ENCODE results near the gene GMDS. TPM values are rescaled to one million over a fixed set of nuclear protein-coding genes. Genes with fewer than 3 reads are reported as not detected.

Gene GMDS
- total and polyA plus RNA-seq, 2 donors = 19.9 to 28.4 TPM

DNA sequence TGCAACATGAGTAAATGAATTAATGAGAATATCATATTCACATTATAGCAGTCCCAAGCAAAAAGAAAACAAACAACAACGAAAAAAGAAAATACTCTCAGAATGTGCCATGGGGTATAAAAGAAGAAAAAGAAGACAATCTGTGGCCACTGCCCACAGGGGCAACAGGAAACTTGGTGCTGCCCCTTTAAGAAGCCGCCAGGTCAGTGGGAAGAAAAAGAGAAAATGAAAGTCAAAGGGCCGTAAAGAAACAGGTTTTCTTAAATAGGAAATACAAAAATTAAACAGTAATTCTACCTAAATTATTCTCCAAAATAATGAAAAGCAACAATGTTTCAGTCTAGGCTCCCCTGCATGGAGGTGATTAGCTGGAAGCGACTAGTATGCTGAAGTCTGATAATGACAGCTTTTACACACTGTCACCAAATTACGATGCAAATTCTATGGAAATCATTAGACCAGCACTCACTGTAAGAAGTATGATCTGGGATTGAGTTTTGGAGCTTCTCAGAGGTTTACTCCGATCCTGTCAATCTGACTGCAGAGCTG is 23.6 kb downstream of the GMDS start:
- H3K4me3 ChIP-seq (ENCODE audit: low read length in 2 of 2) = peak overlapping the region; percentile 27 to 33
- H3K36me3 ChIP-seq (ENCODE audit: control insufficient read depth in 2 of 2, insufficient read depth in 2 of 2, low read length in 1 of 2) = no peaks in the 10 kb centered on the region
- H3K27me3 ChIP-seq (ENCODE audit: control insufficient read depth in 2 of 2, insufficient read depth in 1 of 2, low read length in 1 of 2) = no peaks in the 10 kb centered on the region
- no peak for DNase-seq (ENCODE audit: low read depth in 6 of 9, low spot score in 9 of 9)
- H3K4me1 ChIP-seq (ENCODE audit: control insufficient read depth in 2 of 2, insufficient read depth in 2 of 2, low read length in 2 of 2) = peaks cover 3 to 11% of the 10 kb centered on the region in 2 donors
- H3K27ac ChIP-seq (ENCODE audit: low read depth in 1 of 2, low read length in 1 of 2) = peak overlapping the region in 1 of 2 donors; percentile 64
- no peaks in the 10 kb centered on the region for H3K9me3 ChIP-seq (ENCODE audit: control insufficient read depth in 2 of 2, insufficient read depth in 1 of 2, low read length in 1 of 2)
- WGBS = 18% methylated on average over 6 of the region's 6 CpGs

DNA sequence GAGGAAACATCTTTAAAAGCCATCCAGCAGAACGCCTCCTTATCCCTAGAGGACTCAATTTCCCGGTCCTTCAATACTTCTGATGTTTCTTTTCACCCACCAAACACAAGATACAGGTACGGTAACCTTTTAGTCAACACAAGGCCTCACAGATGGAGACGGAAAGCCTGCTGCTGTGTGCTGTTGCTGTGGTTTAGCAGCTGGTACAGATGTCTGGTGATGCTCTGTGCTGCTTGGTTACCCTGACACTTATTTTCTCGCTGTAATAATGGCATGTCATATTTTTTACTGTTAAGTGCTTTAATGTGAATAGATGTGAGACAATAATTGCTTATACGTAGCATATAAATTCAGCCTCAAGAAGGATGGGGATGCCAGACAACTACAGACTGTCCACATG is 25.3 kb downstream of the GMDS start:
- no peaks in the 10 kb centered on the region for H3K36me3 ChIP-seq (ENCODE audit: control insufficient read depth in 2 of 2, insufficient read depth in 2 of 2, low read length in 1 of 2)
- WGBS = 69% methylated on average over 6 of the region's 6 CpGs
- peaks cover 3 to 11% of the 10 kb centered on the region in 2 donors for H3K4me1 ChIP-seq (ENCODE audit: control insufficient read depth in 2 of 2, insufficient read depth in 2 of 2, low read length in 2 of 2)
- no peak overlapping the region for H3K27ac ChIP-seq (ENCODE audit: low read depth in 1 of 2, low read length in 1 of 2)
- peak in 3 of 9 donors; percentile 15 to 51 (median 19) for DNase-seq (ENCODE audit: low read depth in 6 of 9, low spot score in 9 of 9)
- no peak overlapping the region for H3K4me3 ChIP-seq (ENCODE audit: low read length in 2 of 2)
- no peaks in the 10 kb centered on the region for H3K27me3 ChIP-seq (ENCODE audit: control insufficient read depth in 2 of 2, insufficient read depth in 1 of 2, low read length in 1 of 2)
- H3K9me3 ChIP-seq (ENCODE audit: control insufficient read depth in 2 of 2, insufficient read depth in 1 of 2, low read length in 1 of 2) = no peaks in the 10 kb centered on the region

DNA sequence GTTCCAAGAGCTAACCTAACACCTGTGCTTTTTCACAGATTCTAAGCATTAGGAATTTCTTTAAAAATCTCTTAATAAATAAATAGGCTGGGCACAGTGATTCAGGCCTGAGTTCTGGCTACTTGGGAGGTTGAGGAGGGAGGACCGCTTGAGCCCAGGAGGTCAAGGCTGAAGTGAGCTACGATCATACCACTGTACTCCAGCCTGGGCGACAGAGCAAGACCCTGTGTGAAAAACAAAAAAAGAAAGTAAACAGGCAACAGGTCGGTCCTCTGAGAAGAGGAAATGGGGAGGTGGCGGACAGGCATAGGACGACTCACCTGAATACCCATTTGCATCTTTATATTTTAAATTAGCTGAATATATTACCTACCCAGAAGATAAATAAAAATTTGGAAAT is 26.5 kb downstream of the GMDS start:
- H3K27ac ChIP-seq (ENCODE audit: low read depth in 1 of 2, low read length in 1 of 2) = no peak overlapping the region
- WGBS = 95% methylated on average over 6 of the region's 6 CpGs

DNA sequence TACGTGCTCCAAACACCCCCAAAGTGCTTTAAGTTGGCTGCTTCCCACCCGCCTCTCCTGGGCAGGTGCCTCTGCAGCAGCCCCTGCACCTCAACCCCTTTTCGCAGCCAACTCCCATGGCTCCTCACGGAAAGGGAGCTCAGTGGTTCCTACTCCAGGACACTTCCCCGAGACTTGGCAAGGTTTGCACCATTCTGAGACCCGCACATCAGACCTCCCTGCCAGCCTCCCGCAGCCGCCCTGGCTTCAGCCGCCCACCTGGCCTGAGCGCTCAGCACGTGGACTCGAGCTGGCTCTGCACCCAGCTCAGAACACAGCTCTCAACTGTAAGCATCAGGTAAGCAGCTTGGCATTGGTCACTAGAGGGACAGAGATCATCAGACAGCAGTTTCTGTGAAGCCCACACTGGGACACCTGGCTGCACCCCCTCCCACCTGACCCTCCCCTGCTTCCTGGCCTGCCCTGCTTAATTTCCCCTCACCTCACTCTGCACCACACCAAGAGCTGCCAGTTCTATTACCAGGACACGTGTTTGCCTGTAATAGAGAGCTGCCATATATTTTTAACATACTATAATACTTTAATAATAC is 28.5 kb downstream of the GMDS start:
- Histone ChIP-seq H3K9me3 (ENCODE audit: control insufficient read depth in 2 of 2, insufficient read depth in 1 of 2, low read length in 1 of 2) (no peaks in the 10 kb centered on the region), H3K4me3 (ENCODE audit: low read length in 2 of 2) (no peak overlapping the region), H3K36me3 (ENCODE audit: control insufficient read depth in 2 of 2, insufficient read depth in 2 of 2, low read length in 1 of 2) (no peaks in the 10 kb centered on the region), H3K27me3 (ENCODE audit: control insufficient read depth in 2 of 2, insufficient read depth in 1 of 2, low read length in 1 of 2) (no peaks in the 10 kb centered on the region), H3K27ac (ENCODE audit: low read depth in 1 of 2, low read length in 1 of 2) (no peak overlapping the region), H3K4me1 (ENCODE audit: control insufficient read depth in 2 of 2, insufficient read depth in 2 of 2, low read length in 2 of 2) (peaks cover 0 to 7% of the 10 kb centered on the region in 2 donors)
- WGBS = 95% methylated on average over 13 of the region's 13 CpGs
- DNase-seq (ENCODE audit: low read depth in 6 of 9, low spot score in 9 of 9) = no peak

More for the DNA sequence above, 26.5 kb downstream of the GMDS start:
- no peaks in the 10 kb centered on the region for H3K36me3 ChIP-seq (ENCODE audit: control insufficient read depth in 2 of 2, insufficient read depth in 2 of 2, low read length in 1 of 2)
- peaks cover 3 to 11% of the 10 kb centered on the region in 2 donors for H3K4me1 ChIP-seq (ENCODE audit: control insufficient read depth in 2 of 2, insufficient read depth in 2 of 2, low read length in 2 of 2)
- DNase-seq (ENCODE audit: low read depth in 6 of 9, low spot score in 9 of 9) = no peak
- H3K4me3 ChIP-seq (ENCODE audit: low read length in 2 of 2) = no peak overlapping the region
- no peaks in the 10 kb centered on the region for H3K27me3 ChIP-seq (ENCODE audit: control insufficient read depth in 2 of 2, insufficient read depth in 1 of 2, low read length in 1 of 2)
- H3K9me3 ChIP-seq (ENCODE audit: control insufficient read depth in 2 of 2, insufficient read depth in 1 of 2, low read length in 1 of 2) = no peaks in the 10 kb centered on the region

DNA sequence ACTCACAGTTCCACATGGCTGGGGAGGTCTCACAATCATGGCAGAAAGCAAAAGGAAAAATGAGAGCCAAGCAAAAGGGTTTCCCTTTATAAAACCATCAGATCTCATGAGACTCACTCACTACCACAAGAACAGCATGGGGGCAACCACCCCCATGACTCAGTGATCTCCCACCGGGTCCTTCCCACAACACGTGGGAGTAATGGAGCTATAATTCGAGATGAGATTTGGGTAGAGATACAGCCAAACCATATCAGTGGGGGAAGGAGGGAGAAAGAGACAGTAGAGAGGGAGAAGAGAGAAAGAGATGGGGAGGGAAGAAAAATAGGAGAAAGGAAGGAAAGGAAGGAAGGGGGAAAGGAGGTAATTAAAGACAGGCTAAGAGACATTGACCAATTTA is 30.1 kb downstream of the GMDS start:
- 93% methylated on average over 3 of the region's 3 CpGs for WGBS
- H3K27ac ChIP-seq (ENCODE audit: low read depth in 1 of 2, low read length in 1 of 2) = no peak overlapping the region

DNA sequence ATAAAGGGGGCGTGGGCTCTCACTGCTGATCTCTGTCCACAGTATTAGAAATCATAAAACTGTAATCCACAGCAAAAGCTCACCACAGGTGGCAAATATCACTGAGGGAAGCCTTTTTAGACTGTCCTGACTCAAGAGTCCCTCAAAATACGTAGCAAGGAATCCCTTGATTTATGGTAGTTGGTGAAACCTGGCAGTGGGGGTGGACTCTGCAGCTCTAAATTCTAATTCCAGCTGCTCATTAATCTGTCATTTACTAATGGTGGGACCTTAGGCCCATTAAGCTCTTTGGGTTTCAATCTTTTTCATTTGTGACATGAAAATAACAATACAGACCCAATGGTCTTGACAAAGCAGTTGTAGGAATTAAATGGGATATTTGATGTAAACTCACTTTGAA is 32.3 kb downstream of the GMDS start:
- DNase-seq (ENCODE audit: low read depth in 6 of 9, low spot score in 9 of 9) = no peak

More for the DNA sequence above, 30.1 kb downstream of the GMDS start:
- no peak overlapping the region for H3K4me3 ChIP-seq (ENCODE audit: low read length in 2 of 2)
- H3K27me3 ChIP-seq (ENCODE audit: control insufficient read depth in 2 of 2, insufficient read depth in 1 of 2, low read length in 1 of 2) = no peaks in the 10 kb centered on the region
- no peak for DNase-seq (ENCODE audit: low read depth in 6 of 9, low spot score in 9 of 9)
- H3K9me3 ChIP-seq (ENCODE audit: control insufficient read depth in 2 of 2, insufficient read depth in 1 of 2, low read length in 1 of 2) = no peaks in the 10 kb centered on the region
- no peaks in the 10 kb centered on the region for H3K36me3 ChIP-seq (ENCODE audit: control insufficient read depth in 2 of 2, insufficient read depth in 2 of 2, low read length in 1 of 2)
- H3K4me1 ChIP-seq (ENCODE audit: control insufficient read depth in 2 of 2, insufficient read depth in 2 of 2, low read length in 2 of 2) = peaks cover 0 to 5% of the 10 kb centered on the region in 2 donors

DNA sequence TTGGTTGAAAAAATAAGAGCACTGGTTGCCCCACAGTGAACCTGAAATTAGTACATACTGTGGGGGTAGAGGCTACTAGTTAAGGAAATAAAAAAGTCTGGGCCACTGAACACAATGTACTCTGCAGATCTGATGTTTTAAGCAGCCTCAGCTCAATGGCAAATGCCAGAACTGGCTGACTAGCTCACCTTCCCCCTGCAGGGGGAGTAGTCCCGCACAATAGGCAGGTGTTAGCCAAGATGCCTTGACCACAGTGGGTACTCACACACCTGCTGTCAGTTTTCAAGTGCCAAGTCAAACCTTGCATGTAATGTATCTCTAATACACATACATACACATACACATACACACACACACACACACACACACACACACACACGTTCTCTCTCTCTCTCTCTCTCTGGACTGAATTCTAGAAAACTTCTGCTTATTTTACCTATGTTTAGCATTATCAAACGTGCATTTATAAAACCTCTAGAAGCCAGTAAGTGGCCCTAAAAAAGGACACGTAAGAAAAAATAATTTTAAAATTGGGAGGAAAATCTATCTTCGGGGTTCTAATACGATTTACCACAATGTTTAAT is 36.1 kb downstream of the GMDS start:
- WGBS = 75% methylated on average over 6 of the region's 6 CpGs

More for the DNA sequence above, 32.3 kb downstream of the GMDS start:
- Histone ChIP-seq H3K9me3 (ENCODE audit: control insufficient read depth in 2 of 2, insufficient read depth in 1 of 2, low read length in 1 of 2) (no peaks in the 10 kb centered on the region), H3K4me1 (ENCODE audit: control insufficient read depth in 2 of 2, insufficient read depth in 2 of 2, low read length in 2 of 2) (no peaks in the 10 kb centered on the region), H3K27ac (ENCODE audit: low read depth in 1 of 2, low read length in 1 of 2) (no peak overlapping the region), H3K27me3 (ENCODE audit: control insufficient read depth in 2 of 2, insufficient read depth in 1 of 2, low read length in 1 of 2) (no peaks in the 10 kb centered on the region), H3K36me3 (ENCODE audit: control insufficient read depth in 2 of 2, insufficient read depth in 2 of 2, low read length in 1 of 2) (no peaks in the 10 kb centered on the region), H3K4me3 (ENCODE audit: low read length in 2 of 2) (no peak overlapping the region)
- 94% methylated on average over 2 of the region's 2 CpGs for WGBS

DNA sequence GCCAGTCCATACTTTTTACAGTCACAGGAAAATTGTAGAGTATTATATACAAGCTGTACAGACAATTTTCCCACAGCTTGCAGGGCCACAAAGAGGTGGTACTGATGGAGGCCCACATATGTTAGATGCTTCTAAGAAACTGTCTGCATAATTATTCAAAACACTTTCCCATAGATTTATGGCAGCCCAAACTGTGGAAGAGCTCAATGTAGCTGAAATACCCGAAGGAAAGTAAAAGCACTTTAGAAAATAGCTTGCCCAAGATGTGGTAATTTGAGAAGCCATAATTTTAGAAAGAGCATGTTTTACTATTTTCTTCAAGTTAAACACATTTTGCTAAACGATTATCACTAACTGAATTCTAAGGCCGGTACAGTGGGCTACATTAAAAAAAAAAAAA is 36.9 kb downstream of the GMDS start:
- Histone ChIP-seq H3K4me1 (ENCODE audit: control insufficient read depth in 2 of 2, insufficient read depth in 2 of 2, low read length in 2 of 2) (no peaks in the 10 kb centered on the region), H3K9me3 (ENCODE audit: control insufficient read depth in 2 of 2, insufficient read depth in 1 of 2, low read length in 1 of 2) (no peaks in the 10 kb centered on the region), H3K27me3 (ENCODE audit: control insufficient read depth in 2 of 2, insufficient read depth in 1 of 2, low read length in 1 of 2) (no peaks in the 10 kb centered on the region), H3K36me3 (ENCODE audit: control insufficient read depth in 2 of 2, insufficient read depth in 2 of 2, low read length in 1 of 2) (no peaks in the 10 kb centered on the region), H3K4me3 (ENCODE audit: low read length in 2 of 2) (no peak overlapping the region), H3K27ac (ENCODE audit: low read depth in 1 of 2, low read length in 1 of 2) (no peak overlapping the region)
- WGBS = 97% methylated on average over 3 of the region's 3 CpGs
- no peak for DNase-seq (ENCODE audit: low read depth in 6 of 9, low spot score in 9 of 9)

More for the DNA sequence above, 36.1 kb downstream of the GMDS start:
- H3K27me3 ChIP-seq (ENCODE audit: control insufficient read depth in 2 of 2, insufficient read depth in 1 of 2, low read length in 1 of 2) = no peaks in the 10 kb centered on the region
- no peaks in the 10 kb centered on the region for H3K9me3 ChIP-seq (ENCODE audit: control insufficient read depth in 2 of 2, insufficient read depth in 1 of 2, low read length in 1 of 2)
- no peaks in the 10 kb centered on the region for H3K4me1 ChIP-seq (ENCODE audit: control insufficient read depth in 2 of 2, insufficient read depth in 2 of 2, low read length in 2 of 2)
- no peaks in the 10 kb centered on the region for H3K36me3 ChIP-seq (ENCODE audit: control insufficient read depth in 2 of 2, insufficient read depth in 2 of 2, low read length in 1 of 2)
- peak in 8 of 9 donors; percentile 11 to 70 (median 32) for DNase-seq (ENCODE audit: low read depth in 6 of 9, low spot score in 9 of 9)
- H3K4me3 ChIP-seq (ENCODE audit: low read length in 2 of 2) = no peak overlapping the region
- H3K27ac ChIP-seq (ENCODE audit: low read depth in 1 of 2, low read length in 1 of 2) = no peak overlapping the region

DNA sequence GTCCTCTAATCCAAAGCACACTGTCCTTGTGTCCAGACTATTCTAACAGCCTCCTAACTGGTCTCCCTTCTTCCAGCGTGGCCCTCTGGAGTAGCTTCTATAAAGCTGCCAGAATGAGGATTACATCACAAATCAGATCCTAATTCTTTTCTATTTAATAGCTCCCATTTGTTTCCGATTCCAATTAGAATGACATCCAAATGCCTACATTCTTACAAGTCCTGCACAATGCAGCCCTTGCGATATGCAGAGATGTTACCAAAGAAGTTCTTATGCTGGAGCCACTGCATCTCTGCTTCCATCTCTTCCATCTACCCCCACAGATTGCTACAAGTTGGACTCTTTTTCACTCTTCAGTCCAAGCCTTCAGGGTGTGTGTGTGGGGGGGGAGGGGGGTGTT is 40.0 kb downstream of the GMDS start:
- no peaks in the 10 kb centered on the region for H3K9me3 ChIP-seq (ENCODE audit: control insufficient read depth in 2 of 2, insufficient read depth in 1 of 2, low read length in 1 of 2)
- no peak overlapping the region for H3K4me3 ChIP-seq (ENCODE audit: low read length in 2 of 2)
- no peaks in the 10 kb centered on the region for H3K4me1 ChIP-seq (ENCODE audit: control insufficient read depth in 2 of 2, insufficient read depth in 2 of 2, low read length in 2 of 2)
- H3K27ac ChIP-seq (ENCODE audit: low read depth in 1 of 2, low read length in 1 of 2) = no peak overlapping the region
- no peak for DNase-seq (ENCODE audit: low read depth in 6 of 9, low spot score in 9 of 9)
- no peaks in the 10 kb centered on the region for H3K27me3 ChIP-seq (ENCODE audit: control insufficient read depth in 2 of 2, insufficient read depth in 1 of 2, low read length in 1 of 2)
- H3K36me3 ChIP-seq (ENCODE audit: control insufficient read depth in 2 of 2, insufficient read depth in 2 of 2, low read length in 1 of 2) = no peaks in the 10 kb centered on the region
- WGBS = 82% methylated on average over 3 of the region's 3 CpGs
